ENCODE results near the gene DPH1. TPM values are rescaled to one million over a fixed set of nuclear protein-coding genes. Genes with fewer than 3 reads are reported as not detected.

The DPH1 gene
- total RNA-seq, 1 donor from 2014 or later = 63.4 TPM

GRCh38 chr17:2034806-2035540, 5.0 kb downstream of the DPH1 start:
- intact Hi-C loops (cut with micrococcal nuclease) = loop anchor here (10.0 kb wide), 1 partner anchor 390 kb away; the partner anchor contains the start of genes RILP and SCARF1
- Mint-ChIP-seq H3K9me3 (no peaks in the 10 kb centered on the region), H3K4me1 (peaks cover 26% of the 10 kb centered on the region), H3K27me3 (no peaks in the 10 kb centered on the region), H3K4me3 (no peak overlapping the region), H3K27ac (no peak overlapping the region), H3K36me3 (ENCODE audit: low read depth) (peaks cover 54% of the 10 kb centered on the region)
- CTCF ChIA-PET = interaction anchor here (0.6 kb wide), 1 partner anchor 461 kb away, joined by 3 read pairs; no protein-coding TSS in a partner anchor
- TF ChIP-seq CTCF (IDR thresholded peaks at IDR 0.05) = no peak
- no peak for ATAC-seq (ENCODE audit: low read depth)
- POLR2A ChIA-PET = no interaction called here
- no peak for DNase-seq

DNA sequence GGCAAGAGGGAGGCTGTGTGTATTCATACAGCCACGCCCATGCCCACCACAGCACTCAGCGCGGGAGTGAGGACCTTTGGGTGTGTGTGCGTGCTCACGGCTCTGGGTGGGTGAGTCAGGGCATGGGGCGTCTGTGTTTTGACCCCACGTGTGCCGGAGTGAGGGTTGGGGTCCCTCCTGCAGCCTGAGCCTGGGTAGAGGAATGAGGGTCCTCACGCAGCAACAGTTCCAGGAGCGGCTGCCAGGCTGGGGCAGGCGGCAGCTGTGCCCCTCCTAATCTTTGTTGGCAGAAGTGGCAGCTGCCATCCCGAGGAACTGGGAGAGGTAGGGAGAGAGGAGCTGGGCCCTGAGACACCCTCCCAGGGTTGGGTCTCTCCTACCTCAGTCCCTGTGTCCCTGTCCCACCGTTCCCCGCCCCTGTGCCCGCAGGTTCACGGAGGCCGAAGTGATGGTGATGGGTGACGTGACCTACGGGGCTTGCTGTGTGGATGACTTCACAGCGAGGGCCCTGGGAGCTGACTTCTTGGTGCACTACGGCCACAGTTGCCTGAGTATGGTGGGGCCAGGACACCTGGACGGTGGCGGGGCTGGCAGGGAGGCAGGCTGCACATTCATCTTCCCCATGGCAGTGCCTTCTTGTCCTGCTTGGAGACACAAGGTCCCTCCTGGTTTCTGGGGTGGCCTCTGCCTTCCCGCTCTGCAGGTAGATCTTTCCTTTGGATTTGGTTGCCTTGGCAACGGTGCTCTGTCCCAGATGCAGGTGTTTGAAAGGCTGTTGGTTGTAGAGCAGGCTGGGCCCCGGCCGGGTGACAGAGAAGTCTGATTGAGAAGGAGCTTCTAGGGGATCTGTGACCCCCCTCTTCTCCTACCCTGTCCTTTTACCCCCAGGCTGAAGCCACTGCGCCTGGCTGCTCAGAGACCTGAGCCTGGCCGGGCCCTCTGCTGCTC, 5.9 kb downstream of the DPH1 start:
- Mint-ChIP-seq H3K27ac (no peak overlapping the region), H3K9me3 (no peaks in the 10 kb centered on the region), H3K4me3 (no peak overlapping the region), H3K36me3 (ENCODE audit: low read depth) (peaks cover 49% of the 10 kb centered on the region), H3K4me1 (peaks cover 22% of the 10 kb centered on the region), H3K27me3 (no peaks in the 10 kb centered on the region)
- no peak for TF ChIP-seq CTCF (IDR thresholded peaks at IDR 0.05)
- DNase-seq = no peak
- ChIA-PET POLR2A (no interaction called here), CTCF (no interaction called here)
- intact Hi-C loops (cut with micrococcal nuclease) = loop anchor here (10.0 kb wide), 1 partner anchor 391 kb away; the partner anchor contains the start of genes RILP and SCARF1
- ATAC-seq (ENCODE audit: low read depth) = no peak

DNA sequence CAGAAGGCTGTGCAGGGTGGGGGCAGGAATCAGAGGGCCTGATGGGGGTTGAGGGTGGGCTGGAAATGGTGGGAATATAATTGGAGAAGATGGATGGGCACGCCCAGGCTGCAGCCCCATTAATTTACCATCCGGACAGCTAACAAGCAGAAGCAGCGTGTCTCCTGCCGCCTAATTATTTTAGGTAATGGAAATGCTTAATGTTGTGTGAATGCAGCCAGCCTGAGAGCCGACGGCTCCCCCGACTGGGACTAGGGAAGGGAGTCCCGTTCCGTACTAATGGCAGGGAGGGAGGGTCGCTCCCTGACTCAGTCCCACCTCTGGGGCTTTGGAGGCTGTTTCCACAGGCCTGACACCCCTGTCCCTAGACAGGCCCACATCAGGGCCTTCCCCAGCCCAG, 7.2 kb downstream of the DPH1 start:
- peaks cover 22% of the 10 kb centered on the region for H3K4me1 Mint-ChIP-seq
- POLR2A ChIA-PET = no interaction called here
- no peak for ATAC-seq (ENCODE audit: low read depth)
- H3K36me3 Mint-ChIP-seq (ENCODE audit: low read depth) = peaks cover 48% of the 10 kb centered on the region
- no peak for DNase-seq
- no peaks in the 10 kb centered on the region for H3K27me3 Mint-ChIP-seq
- CTCF ChIA-PET = no interaction called here
- TF ChIP-seq CTCF (IDR thresholded peaks at IDR 0.05) = no peak
- intact Hi-C loops (cut with micrococcal nuclease) = loop anchor here (10.0 kb wide), 1 partner anchor 392 kb away; the partner anchor contains the start of genes RILP and SCARF1
- H3K27ac Mint-ChIP-seq = no peak overlapping the region
- no peaks in the 10 kb centered on the region for H3K9me3 Mint-ChIP-seq
- H3K4me3 Mint-ChIP-seq = no peak overlapping the region

GRCh38 chr17:2040219-2040827, 10.4 kb downstream of the DPH1 start:
- Mint-ChIP-seq H3K27ac (no peak overlapping the region), H3K27me3 (no peaks in the 10 kb centered on the region), H3K4me3 (no peak overlapping the region), H3K4me1 (peaks cover 24% of the 10 kb centered on the region), H3K9me3 (no peaks in the 10 kb centered on the region), H3K36me3 (ENCODE audit: low read depth) (peaks cover 55% of the 10 kb centered on the region)
- POLR2A ChIA-PET = interaction anchor here (1.2 kb wide), 1 partner anchor 15 kb away, joined by 3 read pairs; the partner anchor contains the start of gene RTN4RL1
- CTCF ChIA-PET = interaction anchor here (1.2 kb wide), 1 partner anchor 8 kb away, joined by 5 read pairs; no protein-coding TSS in a partner anchor
- ATAC-seq (ENCODE audit: low read depth) = no peak
- TF ChIP-seq CTCF (IDR thresholded peaks at IDR 0.05) = no peak
- no peak for DNase-seq
- intact Hi-C loops (cut with micrococcal nuclease) = loop anchor here (2.0 to 5.0 kb wide), 4 partner anchors 16 to 373 kb away; partner anchors contain the start of gene RTN4RL1
